Stimulated activated CD4-positive, alpha-beta T cell treated with anti-CD3 and anti-CD28 coated beads, Interleukin-1b, Interleukin-23, amount 100 ng/mL, for 24 hours (primary cell): Measurements from ENCODE around the gene ARHGAP11A.
A peak's percentile ranks its signal among the peaks of the same experiment; 100 is the strongest.
"Not testable (repeated sequence)": the region's sequence is repeated elsewhere in the genome, so short reads cannot be mapped to it uniquely, and the experiment has no call there.

Experiments
- DNase-seq, 4 experiments: peaks; one replicate each; pipeline ENCODE4 v3.0.0-alpha.2; 2020; ENCODE audit warnings: low read depth in 4 of 4, low spot score in 1 of 4

The ARHGAP11A gene

DNA sequence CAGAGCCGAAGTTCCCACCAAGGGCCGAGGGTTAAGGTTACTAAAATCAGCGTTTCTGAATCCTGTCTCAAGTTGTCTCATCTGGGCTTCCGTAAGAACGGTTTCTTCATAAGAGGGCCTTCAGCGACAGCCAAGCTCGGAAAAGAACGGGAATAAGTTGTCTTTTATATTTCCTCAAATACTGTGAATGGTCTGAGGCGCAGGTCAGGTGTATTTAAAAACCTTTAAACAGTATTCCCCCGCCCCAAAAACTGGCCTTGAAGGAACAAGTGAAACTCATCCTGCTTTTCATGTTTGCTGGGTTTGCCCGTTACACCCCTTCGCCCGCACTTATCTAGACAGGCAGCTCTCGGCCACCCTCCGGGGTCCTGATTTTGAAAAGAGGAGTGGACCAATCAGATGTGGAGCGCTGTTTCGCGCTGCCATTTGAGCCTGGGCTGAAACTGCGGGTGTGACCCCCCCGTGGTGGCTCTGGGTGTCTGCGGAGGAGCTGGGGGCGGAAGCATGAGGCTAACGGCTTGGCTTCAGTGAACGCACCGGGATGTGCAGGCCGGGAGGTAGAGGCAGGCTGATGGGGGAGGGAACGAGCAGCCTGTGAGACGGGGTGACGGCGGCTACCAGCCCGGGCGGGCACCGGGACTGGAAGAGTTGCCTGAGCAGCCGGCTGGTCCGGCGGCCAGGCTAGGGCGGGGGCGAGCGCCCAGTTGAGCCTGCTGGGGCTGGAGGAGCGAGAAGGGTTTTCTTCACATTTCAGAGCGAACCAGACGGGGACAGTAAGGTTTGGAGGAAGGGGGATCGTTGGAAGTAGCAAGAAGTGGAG lies at the start of gene ARHGAP11A:
ARHGAP11A (plus strand) TSS at position 454 of the 820 bp plus-strand sequence. CDS start 708 bp downstream, outside the sequence.
- peak; percentile 47 to 83 (median 64) for DNase-seq

- DNase-seq, result not testable (repeated sequence)
Measured at GRCh38 chr15:32568988-32569387, 46.3 kb upstream of the ARHGAP11A start.

GRCh38 chr15:32578482-32578881 lies 36.8 kb upstream of the ARHGAP11A start:
- DNase-seq, result not testable (repeated sequence)

DNA sequence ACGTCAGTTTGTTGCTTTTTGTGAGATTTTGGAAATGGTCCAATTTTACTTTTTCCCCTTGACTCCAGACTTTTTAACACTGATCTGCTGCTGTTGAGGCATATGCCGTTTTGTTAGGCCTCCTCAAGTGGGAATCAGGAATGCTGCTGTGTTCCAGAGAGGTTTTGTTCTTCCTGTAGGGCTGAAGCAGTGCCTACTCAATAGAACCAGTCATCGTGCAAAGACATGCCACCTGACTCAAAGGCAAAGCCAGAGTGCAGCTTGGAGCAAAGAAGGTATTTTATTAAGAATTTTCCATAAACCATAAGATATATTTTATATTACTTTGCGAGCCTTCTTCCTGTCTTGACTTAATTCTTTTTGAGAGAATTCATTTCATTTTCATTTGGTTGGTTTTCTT lies 29.5 kb upstream of the ARHGAP11A start:
- DNase-seq, result not testable (repeated sequence)

DNA sequence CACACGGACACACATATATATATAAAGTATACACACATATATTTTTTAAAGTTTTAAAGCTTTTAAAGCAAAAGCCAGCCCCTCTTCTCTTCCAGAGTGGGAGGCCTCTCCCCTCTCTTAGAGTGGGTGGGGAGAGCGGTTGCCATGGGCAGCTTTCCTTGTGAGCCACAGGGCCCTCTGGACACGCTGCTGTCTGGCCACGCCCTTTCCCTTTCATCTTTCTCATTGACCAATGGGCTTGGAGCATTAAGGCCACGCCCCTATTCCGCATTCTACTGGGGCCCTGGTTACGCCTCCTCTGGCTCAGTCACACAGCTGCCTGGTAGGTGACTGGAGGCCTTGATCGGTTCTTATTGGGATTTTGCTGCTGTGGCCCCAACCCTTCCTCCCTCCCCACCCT lies 22.2 kb upstream of the ARHGAP11A start, which contains the start of gene GOLGA8N:
GOLGA8N (plus strand) TSS at position 306 of the 400 bp plus-strand sequence.
- not testable (repeated sequence) for DNase-seq

DNA sequence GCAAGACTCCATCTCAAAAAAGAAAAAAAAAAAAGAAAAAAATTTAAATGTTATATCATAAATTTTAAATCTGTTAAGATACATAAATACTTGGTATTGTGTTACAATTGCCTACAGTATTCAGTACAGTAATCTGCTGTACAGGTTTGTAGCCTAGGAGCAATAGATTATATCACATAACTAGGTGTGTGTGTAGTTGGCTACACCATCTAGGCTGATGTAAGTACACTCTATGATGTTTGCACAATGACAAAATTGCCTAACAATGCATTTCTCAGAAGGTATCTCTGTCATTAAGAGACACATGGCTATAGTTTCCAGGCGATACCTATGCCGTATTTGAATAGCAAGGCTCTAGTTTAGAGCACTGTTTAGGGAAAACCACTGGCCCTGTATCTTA lies 5.8 kb upstream of the ARHGAP11A start:
- DNase-seq, result not testable (repeated sequence)

DNA sequence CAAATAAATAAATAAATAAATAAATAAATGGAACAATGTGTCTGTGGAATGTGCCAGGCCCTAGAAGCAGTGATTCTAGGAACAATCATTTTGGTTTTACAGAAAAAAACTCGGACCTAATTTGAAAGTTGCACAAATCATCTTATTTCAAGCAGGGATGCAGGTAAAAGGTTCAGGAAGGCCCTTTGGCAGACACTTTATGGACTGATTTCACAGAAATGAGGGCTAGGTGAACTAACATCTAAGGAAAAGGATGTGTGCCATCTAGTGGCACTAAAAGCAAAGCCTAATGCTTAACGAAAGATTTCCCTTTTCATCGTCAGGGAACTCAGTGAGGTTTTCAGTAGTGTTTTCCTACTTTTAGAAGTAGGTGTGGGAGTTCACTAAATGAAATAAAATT lies 4.6 kb upstream of the ARHGAP11A start:
- DNase-seq, result not testable (repeated sequence)

DNA sequence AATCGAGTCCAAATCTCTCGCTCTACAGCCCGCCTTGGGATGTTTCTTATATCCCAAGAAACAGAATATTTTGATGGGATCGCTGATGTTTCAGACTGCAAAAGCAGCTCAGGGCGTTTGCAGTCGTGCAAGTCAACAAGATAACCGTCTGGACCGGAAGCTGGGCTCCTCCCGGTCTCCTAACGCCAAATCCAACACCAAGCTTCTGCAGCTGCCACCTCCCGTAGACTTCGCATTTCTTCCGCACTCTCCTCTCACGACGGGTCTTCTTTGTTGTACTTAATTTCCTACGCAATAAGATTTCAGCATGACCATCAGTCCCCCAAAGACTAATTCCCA lies 623 bp upstream of the ARHGAP11A start:
- DNase-seq, result not testable (repeated sequence)

- not testable (repeated sequence) for DNase-seq
Measured at GRCh38 chr15:32615871-32616426, 645 bp downstream of the ARHGAP11A start.

GRCh38 chr15:32636410-32636809 lies 21.1 kb downstream of the ARHGAP11A start:
- DNase-seq, result no peak

GRCh38 chr15:32636908-32637567 lies 21.7 kb downstream of the ARHGAP11A start:
- DNase-seq, result no peak

GRCh38 chr15:32637704-32638103 lies 22.4 kb downstream of the ARHGAP11A start:
- no peak for DNase-seq

DNA sequence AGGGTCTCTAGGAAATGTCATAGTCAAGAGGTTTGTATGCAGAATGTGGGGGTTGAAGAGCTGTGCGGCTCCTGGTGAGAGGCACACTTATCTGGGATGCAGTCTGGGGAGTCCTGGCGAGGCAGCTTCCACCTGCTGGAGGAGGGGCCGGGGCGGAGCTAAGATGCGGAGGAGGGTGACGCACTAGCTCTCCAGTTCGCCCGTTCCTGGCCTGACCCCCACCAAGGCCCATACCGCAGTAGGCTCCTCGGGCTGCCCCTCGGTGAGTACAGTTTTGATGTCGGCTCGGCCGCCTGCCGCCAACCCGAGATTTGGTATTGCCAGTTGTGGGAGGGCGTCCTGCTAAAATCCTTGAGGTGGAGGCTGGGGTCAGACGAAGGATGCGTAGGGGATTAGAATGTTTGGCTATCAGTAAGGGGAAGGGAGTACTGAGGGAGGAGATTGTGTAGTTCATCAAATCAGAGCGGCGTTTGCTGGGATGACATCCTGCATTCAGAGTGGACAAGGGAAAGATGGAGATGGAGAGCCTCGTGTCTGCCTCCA lies 26.3 kb downstream of the ARHGAP11A start, which contains the start of gene SCG5:
SCG5 (plus strand) TSS at position 194 of the 543 bp plus-strand sequence. CDS start 1,883 bp downstream, outside the sequence.
- no peak for DNase-seq

GRCh38 chr15:32642667-32643435 lies 27.5 kb downstream of the ARHGAP11A start:
- DNase-seq, result no peak

- DNase-seq, result no peak
Measured at GRCh38 chr15:32643907-32644445, 28.7 kb downstream of the ARHGAP11A start.

GRCh38 chr15:32646291-32646690 lies 31.0 kb downstream of the ARHGAP11A start:
- no peak for DNase-seq

GRCh38 chr15:32649342-32649741 lies 34.0 kb downstream of the ARHGAP11A start:
- DNase-seq, result no peak

GRCh38 chr15:32651229-32651837 lies 36.0 kb downstream of the ARHGAP11A start:
- DNase-seq, result peak in 2 of 4 experiments; percentile 17 to 26

DNA sequence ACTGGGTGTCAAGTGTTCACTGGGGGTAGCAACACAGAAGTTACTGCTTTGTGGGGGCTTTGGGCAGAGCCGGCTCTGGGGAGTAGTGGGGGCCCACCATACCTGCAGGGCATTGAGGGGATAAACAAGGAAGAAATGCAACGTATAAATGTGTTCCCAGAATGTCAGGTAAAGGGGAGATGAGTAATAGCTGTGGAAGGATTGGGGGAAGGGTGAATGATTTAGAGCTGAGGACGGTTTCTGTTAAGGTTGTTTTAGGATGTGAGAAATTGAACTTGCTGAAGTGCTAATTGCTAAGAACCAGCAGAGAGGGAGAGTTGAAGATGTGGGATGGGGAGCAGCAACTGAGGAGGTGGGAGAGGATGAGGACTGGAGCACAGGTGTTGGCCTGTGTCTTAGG lies 36.9 kb downstream of the ARHGAP11A start:
- no peak for DNase-seq

GRCh38 chr15:32656091-32656490 lies 40.8 kb downstream of the ARHGAP11A start:
- DNase-seq, result no peak
